ENCODE measurements around the gene TMEM115.

DNA sequence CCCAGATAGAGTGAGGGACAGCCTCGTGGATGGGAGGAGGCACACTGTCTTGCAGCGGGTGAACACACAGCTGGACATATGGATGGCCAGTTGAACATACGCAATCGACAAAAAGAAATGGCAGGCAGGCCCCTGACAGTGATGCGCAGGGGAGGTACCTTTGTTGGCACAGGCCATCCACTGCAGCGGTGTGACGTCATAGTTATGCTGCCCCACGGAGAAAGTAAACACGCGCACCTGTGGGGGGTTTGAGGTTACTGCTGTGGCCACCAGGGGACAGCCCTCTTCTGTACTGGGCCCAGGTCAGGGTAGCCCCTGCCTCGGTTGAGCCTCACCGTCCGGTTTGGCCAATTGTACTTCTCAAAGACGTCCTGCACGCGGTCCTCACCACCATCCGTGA lies 19.4 kb upstream of the TMEM115 start:
- TF ChIP-seq, protein P1, sequence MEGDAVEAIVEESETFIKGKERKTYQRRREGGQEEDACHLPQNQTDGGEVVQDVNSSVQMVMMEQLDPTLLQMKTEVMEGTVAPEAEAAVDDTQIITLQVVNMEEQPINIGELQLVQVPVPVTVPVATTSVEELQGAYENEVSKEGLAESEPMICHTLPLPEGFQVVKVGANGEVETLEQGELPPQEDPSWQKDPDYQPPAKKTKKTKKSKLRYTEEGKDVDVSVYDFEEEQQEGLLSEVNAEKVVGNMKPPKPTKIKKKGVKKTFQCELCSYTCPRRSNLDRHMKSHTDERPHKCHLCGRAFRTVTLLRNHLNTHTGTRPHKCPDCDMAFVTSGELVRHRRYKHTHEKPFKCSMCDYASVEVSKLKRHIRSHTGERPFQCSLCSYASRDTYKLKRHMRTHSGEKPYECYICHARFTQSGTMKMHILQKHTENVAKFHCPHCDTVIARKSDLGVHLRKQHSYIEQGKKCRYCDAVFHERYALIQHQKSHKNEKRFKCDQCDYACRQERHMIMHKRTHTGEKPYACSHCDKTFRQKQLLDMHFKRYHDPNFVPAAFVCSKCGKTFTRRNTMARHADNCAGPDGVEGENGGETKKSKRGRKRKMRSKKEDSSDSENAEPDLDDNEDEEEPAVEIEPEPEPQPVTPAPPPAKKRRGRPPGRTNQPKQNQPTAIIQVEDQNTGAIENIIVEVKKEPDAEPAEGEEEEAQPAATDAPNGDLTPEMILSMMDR (conservative IDR thresholded peaks at IDR 0.05): no peak
- TF ChIP-seq ZFX (IDR thresholded peaks at IDR 0.05): no peak
